Astrocyte (in vitro differentiated cells and primary cell): Measurements from ENCODE around the gene KRTAP10-2. TPM values are rescaled to one million over a fixed set of nuclear protein-coding genes. Genes with fewer than 3 reads are reported as not detected.

ENCODE experiments used
- DNase-seq: peaks from one replicate; pipeline ENCODE4 v3.0.0-alpha.2; 2010; ENCODE audit warnings: low read depth
- FAIRE-seq: peaks from 2 replicates; lab custom pipeline; 2011; peaks lifted over from hg19 to GRCh38; lab: Jason Lieb, UNC
- H2AFZ ChIP-seq: 2 replicates; pipeline ENCODE4 v1.6.0; 2012; ENCODE audit warnings: low read depth, low read length, inconsistent platforms
- H3K27ac ChIP-seq: 2 replicates; pipeline ENCODE4 v1.5.1; 2011; ENCODE audit warnings: low read depth, low read length, inconsistent platforms
- H3K27me3 ChIP-seq: 2 replicates; pipeline ENCODE4 v1.6.0; 2011; ENCODE audit warnings: low read length, inconsistent platforms; ENCODE audit not compliant: insufficient read depth
- H3K36me3 ChIP-seq: 2 replicates; pipeline ENCODE4 v1.5.1; 2011; ENCODE audit warnings: low read length, inconsistent platforms; ENCODE audit not compliant: insufficient read depth
- H3K4me1 ChIP-seq: 2 replicates; pipeline ENCODE4 v1.5.1; 2011; ENCODE audit warnings: low read length, inconsistent platforms; ENCODE audit not compliant: insufficient read depth
- H3K4me2 ChIP-seq: 2 replicates; pipeline ENCODE4 v1.6.0; 2012; ENCODE audit warnings: low read length, inconsistent platforms
- H3K4me3 ChIP-seq: 2 replicates; pipeline ENCODE4 v1.5.1; 2011; ENCODE audit warnings: low read depth, mild to moderate bottlenecking, low read length, inconsistent platforms; ENCODE audit not compliant: insufficient read depth
- H3K79me2 ChIP-seq: 2 replicates; pipeline ENCODE4 v1.6.0; 2012; ENCODE audit warnings: mild to moderate bottlenecking, low read length, inconsistent platforms; ENCODE audit not compliant: insufficient read depth
- H3K9ac ChIP-seq: 2 replicates; pipeline ENCODE4 v1.6.0; 2012; ENCODE audit warnings: mild to moderate bottlenecking, low read length, inconsistent platforms
- H3K9me3 ChIP-seq: 2 replicates; pipeline ENCODE4 v1.5.1; 2012; ENCODE audit warnings: low read depth, mild to moderate bottlenecking, low read length, inconsistent platforms; ENCODE audit not compliant: insufficient read depth
- H4K20me1 ChIP-seq: 2 replicates; pipeline ENCODE4 v1.6.0; 2012; ENCODE audit warnings: low read length, inconsistent platforms; ENCODE audit not compliant: insufficient read depth
- H3K27ac Mint-ChIP-seq: one replicate; pipeline ENCODE4 v1.8.0; 2021; ENCODE audit warnings: mild to moderate bottlenecking, mixed read lengths; ENCODE audit not compliant: unreplicated experiment
- H3K27me3 Mint-ChIP-seq: one replicate; pipeline ENCODE4 v1.8.0; 2021; ENCODE audit warnings: low read depth, mixed read lengths; ENCODE audit not compliant: unreplicated experiment
- H3K36me3 Mint-ChIP-seq: one replicate; pipeline ENCODE4 v1.8.0; 2021; ENCODE audit warnings: low read depth, mixed read lengths; ENCODE audit not compliant: unreplicated experiment
- H3K4me1 Mint-ChIP-seq: one replicate; pipeline ENCODE4 v1.8.0; 2021; ENCODE audit warnings: low read depth, mixed read lengths; ENCODE audit not compliant: unreplicated experiment
- H3K4me3 Mint-ChIP-seq: one replicate; pipeline ENCODE4 v1.8.0; 2021; ENCODE audit warnings: mild to moderate bottlenecking, moderate library complexity, mixed read lengths; ENCODE audit not compliant: unreplicated experiment
- H3K9me3 Mint-ChIP-seq: one replicate; pipeline ENCODE4 v1.8.0; 2021; ENCODE audit warnings: mild to moderate bottlenecking, mixed read lengths; ENCODE audit not compliant: unreplicated experiment
- EZH2 ChIP-seq: IDR thresholded peaks from 2 replicates; pipeline ENCODE4 v1.6.1; 2012; ENCODE audit warnings: mild to moderate bottlenecking, low read length, inconsistent platforms; ENCODE audit not compliant: insufficient read depth
- total RNA-seq: library from RNA; stranded (reverse); gene quantifications from 2 replicates; pipeline ENCODE4 v1.2.1, GENCODE V29; 2021
- TF ChIP-seq, protein P1 (sequence below): IDR thresholded peaks from 2 replicates; pipeline ENCODE4 v1.5.1; 2011; ENCODE audit warnings: low read depth, mild to moderate bottlenecking, inconsistent platforms, low read length, moderate library complexity; ENCODE audit not compliant: insufficient read depth

KRTAP10-2 gene
- total RNA-seq, 1 donor from 2014 or later: not detected

DNA sequence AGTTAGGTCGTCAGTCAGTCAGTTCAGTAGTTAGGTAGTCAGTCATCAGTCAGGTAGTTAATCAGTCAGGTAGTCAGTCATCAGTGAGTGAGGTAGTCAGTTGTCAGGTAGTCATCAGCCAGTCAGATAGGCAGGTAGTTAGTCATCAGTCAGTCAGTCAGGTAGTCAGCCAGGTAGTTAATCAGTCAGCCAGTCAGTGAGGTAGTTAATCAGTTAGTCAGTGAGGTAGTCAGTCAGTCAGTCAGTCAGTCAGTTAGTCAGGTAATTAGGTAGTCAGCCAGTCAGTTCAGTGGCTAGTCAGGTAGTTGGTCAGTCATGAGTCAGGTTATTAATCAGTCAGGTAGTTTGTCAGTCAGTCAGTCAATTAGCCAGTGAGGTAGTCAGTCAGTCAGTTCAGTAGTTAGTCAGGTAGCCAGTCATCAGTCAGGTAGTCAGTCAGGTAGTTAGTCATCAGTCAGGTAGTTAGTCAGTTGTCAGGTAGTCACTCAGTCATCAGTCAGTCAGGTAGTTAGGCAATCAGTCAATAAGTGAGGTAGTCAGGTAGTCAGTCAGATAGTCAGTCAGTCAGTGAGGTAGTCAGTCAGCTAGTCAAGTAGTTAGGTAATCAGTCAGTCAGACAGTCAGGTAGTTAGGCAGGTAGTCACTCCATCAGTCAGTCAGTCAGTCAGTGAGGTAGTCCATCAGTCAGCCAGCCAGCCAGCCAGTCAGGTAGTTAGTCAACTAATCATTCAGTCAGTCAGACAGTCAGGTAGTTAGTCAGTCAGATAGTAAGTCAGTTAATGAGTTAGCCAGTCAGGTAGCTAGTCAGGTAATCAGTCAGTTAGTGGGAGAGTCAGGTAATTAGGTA lies 27.5 kb downstream of the KRTAP10-2 start:
- TF ChIP-seq, protein P1, sequence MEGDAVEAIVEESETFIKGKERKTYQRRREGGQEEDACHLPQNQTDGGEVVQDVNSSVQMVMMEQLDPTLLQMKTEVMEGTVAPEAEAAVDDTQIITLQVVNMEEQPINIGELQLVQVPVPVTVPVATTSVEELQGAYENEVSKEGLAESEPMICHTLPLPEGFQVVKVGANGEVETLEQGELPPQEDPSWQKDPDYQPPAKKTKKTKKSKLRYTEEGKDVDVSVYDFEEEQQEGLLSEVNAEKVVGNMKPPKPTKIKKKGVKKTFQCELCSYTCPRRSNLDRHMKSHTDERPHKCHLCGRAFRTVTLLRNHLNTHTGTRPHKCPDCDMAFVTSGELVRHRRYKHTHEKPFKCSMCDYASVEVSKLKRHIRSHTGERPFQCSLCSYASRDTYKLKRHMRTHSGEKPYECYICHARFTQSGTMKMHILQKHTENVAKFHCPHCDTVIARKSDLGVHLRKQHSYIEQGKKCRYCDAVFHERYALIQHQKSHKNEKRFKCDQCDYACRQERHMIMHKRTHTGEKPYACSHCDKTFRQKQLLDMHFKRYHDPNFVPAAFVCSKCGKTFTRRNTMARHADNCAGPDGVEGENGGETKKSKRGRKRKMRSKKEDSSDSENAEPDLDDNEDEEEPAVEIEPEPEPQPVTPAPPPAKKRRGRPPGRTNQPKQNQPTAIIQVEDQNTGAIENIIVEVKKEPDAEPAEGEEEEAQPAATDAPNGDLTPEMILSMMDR: no peak
- TF ChIP-seq EZH2: no peak
- H3K9me3 Mint-ChIP-seq: peaks cover 13% of the 10 kb centered on the region
- H3K27me3 Mint-ChIP-seq: peaks cover 27% of the 10 kb centered on the region
- peaks cover 4% of the 10 kb centered on the region for H3K36me3 Mint-ChIP-seq
- no peaks in the 10 kb centered on the region for H3K27me3 ChIP-seq
- no peak overlapping the region for H3K4me2 ChIP-seq
- H3K4me3 Mint-ChIP-seq: no peak overlapping the region
- DNase-seq: no peak
- no peak overlapping the region for H2AFZ ChIP-seq
- no peaks in the 10 kb centered on the region for H4K20me1 ChIP-seq
- peaks cover 28% of the 10 kb centered on the region for H3K9me3 ChIP-seq
- no peak overlapping the region for H3K9ac ChIP-seq
- peak; percentile 66 for FAIRE-seq
- peaks cover 4% of the 10 kb centered on the region for H3K4me1 Mint-ChIP-seq
- H3K79me2 ChIP-seq: no peaks in the 10 kb centered on the region
- H3K4me1 ChIP-seq: no peaks in the 10 kb centered on the region
- H3K36me3 ChIP-seq: no peaks in the 10 kb centered on the region
- H3K27ac Mint-ChIP-seq: no peak overlapping the region
- H3K4me3 ChIP-seq: no peak overlapping the region
- H3K27ac ChIP-seq: no peak overlapping the region

DNA sequence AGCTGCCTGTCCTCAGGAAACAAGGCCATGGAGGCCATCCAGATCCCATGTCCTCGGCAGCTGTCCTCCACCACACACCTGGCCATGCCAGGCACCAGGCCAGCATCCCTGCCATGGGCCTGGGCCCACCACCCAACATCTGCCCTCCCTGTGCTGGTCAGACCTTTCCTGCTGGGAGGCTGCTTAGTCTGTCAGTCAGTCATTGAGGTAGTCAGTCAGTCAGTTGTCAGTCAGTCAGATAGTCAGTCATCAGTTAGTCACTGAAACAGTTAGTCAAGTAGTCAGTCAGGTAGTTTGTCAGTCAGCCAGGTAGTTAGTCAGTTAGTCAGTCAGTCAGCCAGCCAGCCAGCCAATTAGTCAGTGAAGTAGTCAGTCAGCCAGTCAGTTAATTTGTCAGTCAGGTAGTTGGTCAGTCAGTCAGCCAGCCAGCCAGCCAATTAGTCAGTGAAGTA lies 28.5 kb downstream of the KRTAP10-2 start:
- Histone ChIP-seq H3K4me3 (no peak overlapping the region), H3K36me3 (no peaks in the 10 kb centered on the region), H3K9me3 (peaks cover 28% of the 10 kb centered on the region), H3K27ac (no peak overlapping the region), H3K79me2 (no peaks in the 10 kb centered on the region), H3K9ac (no peak overlapping the region), H3K4me1 (no peaks in the 10 kb centered on the region), H3K4me2 (no peak overlapping the region), H3K27me3 (no peaks in the 10 kb centered on the region), H2AFZ (no peak overlapping the region), H4K20me1 (no peaks in the 10 kb centered on the region)
- no peak overlapping the region for H3K27ac Mint-ChIP-seq
- TF ChIP-seq EZH2: no peak
- peaks cover 16% of the 10 kb centered on the region for H3K9me3 Mint-ChIP-seq
- FAIRE-seq (no peak), DNase-seq (no peak)
- H3K4me3 Mint-ChIP-seq: no peak overlapping the region
- H3K36me3 Mint-ChIP-seq: peaks cover 4% of the 10 kb centered on the region
- H3K27me3 Mint-ChIP-seq: peaks cover 32% of the 10 kb centered on the region
- H3K4me1 Mint-ChIP-seq: peaks cover 4% of the 10 kb centered on the region

DNA sequence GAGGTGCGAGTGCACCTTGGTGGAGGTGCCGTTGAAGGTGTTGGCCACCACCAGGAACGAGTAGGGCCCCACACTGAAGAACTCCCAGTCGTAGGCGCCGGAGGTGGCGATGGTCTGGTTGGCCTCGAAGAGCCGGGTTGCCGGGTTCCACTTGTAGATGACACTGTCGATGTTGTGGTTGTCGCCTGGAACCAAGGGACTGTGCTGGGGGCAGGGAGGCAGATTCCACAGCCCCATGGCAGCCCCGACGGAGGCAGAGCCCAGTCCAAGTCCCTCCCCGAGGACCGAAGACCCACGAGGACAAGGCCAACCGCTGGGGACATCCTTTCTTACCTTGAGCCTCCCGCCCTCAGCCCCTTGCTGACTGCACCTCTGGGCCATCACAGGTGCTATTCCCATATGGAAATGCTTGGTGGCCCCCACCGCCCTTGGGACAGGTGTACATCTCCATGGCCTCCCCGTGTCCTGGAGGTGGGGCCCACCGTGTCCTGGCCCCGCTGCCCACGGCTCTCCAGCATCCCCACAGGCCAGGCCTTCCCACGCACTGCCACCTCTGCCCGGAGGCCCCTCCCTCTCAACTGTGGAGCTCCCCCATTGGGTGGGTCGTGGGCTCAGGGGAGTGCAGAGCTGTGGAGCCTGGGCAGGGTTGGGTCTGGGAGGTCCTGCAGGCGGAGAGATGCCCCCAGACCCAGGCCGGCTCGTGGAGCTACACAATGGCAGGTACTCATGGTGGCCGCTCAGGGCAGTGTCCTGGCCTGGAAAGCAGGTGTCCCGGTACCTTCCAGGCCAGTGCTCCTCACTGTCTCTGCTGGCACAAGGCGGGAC lies 29.2 kb downstream of the KRTAP10-2 start:
- H3K9ac ChIP-seq: no peak overlapping the region
- DNase-seq (no peak), FAIRE-seq (no peak)
- peaks cover 22% of the 10 kb centered on the region for H3K9me3 Mint-ChIP-seq
- no peaks in the 10 kb centered on the region for H3K27me3 ChIP-seq
- H3K4me3 Mint-ChIP-seq: no peak overlapping the region
- H3K36me3 Mint-ChIP-seq: peaks cover 4% of the 10 kb centered on the region
- H3K4me1 ChIP-seq: no peaks in the 10 kb centered on the region
- no peak overlapping the region for H3K27ac Mint-ChIP-seq
- H3K9me3 ChIP-seq: peaks cover 28% of the 10 kb centered on the region
- no peaks in the 10 kb centered on the region for H3K79me2 ChIP-seq
- H3K36me3 ChIP-seq: no peaks in the 10 kb centered on the region
- H3K4me1 Mint-ChIP-seq: peaks cover 4% of the 10 kb centered on the region
- H4K20me1 ChIP-seq: no peaks in the 10 kb centered on the region
- peaks cover 36% of the 10 kb centered on the region for H3K27me3 Mint-ChIP-seq
- TF ChIP-seq, protein P1: no peak
- no peak for TF ChIP-seq EZH2
- no peak overlapping the region for H3K4me2 ChIP-seq
- no peak overlapping the region for H2AFZ ChIP-seq
- no peak overlapping the region for H3K4me3 ChIP-seq
- H3K27ac ChIP-seq: no peak overlapping the region
